HepG2 (cell line): ENCODE data around the gene OR52H1.
"Not testable (repeated sequence)": the region's sequence is repeated elsewhere in the genome, so short reads cannot be mapped to it uniquely, and the experiment has no call there.

Experiments
- RBM39 ChIP-seq: fragments of 200-400 bp; formaldehyde crosslinking; IDR thresholded peaks from one replicate; pipeline ENCODE4 v1.6.1; 2018; ENCODE audit warnings: antibody characterized with exemption, mild to moderate bottlenecking, low read depth, low read length; ENCODE audit not compliant: poor library complexity, severe bottlenecking
- TF ChIP-seq, protein P1 (sequence below): sonication (generic); formaldehyde crosslinking; IDR thresholded peaks from 2 replicates; pipeline ENCODE4 v1.5.0; 2020; ENCODE audit warnings: mild to moderate bottlenecking, missing genetic modification reagents, moderate library complexity

DNA sequence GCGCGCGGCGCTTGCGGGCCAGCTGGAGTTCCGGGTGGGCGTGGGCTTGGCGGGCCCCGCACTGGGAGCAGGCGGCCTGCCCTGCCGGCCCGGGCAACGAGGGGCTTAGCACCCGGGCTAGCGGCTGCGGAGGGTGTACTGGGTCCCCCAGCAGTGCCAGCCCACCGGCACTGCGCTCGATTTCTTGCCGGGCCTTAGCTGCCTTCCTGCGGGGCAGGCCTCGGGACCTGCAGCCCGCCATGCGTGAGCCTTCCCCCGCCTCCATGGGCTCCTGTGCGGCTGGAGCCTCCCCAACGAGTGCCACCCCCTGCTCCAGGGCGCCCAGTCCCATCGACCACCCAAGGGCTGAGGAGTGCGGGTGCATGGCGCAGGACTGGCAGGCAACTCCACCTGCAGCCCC is 41.6 kb upstream of the OR52H1 start:
- not testable (repeated sequence) for TF ChIP-seq RBM39
- TF ChIP-seq, protein P1, sequence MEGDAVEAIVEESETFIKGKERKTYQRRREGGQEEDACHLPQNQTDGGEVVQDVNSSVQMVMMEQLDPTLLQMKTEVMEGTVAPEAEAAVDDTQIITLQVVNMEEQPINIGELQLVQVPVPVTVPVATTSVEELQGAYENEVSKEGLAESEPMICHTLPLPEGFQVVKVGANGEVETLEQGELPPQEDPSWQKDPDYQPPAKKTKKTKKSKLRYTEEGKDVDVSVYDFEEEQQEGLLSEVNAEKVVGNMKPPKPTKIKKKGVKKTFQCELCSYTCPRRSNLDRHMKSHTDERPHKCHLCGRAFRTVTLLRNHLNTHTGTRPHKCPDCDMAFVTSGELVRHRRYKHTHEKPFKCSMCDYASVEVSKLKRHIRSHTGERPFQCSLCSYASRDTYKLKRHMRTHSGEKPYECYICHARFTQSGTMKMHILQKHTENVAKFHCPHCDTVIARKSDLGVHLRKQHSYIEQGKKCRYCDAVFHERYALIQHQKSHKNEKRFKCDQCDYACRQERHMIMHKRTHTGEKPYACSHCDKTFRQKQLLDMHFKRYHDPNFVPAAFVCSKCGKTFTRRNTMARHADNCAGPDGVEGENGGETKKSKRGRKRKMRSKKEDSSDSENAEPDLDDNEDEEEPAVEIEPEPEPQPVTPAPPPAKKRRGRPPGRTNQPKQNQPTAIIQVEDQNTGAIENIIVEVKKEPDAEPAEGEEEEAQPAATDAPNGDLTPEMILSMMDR (CRISPR knock-in tag), result not testable (repeated sequence)
